WTC11 (cell line): ENCODE measurements around the gene PPP1R3C. TPM values are rescaled to one million over a fixed set of nuclear protein-coding genes. Genes with fewer than 3 reads are reported as not detected.

Experiments
- ATAC-seq: fragments of 200-7000 bp; cut with Tn5 transposase; 2 replicates; pipeline ENCODE4 v1.10.0; 2021; ENCODE audit warnings: mild to moderate bottlenecking, moderate library complexity
- CTCF ChIA-PET: fragments of 300-600 bp; sonication (Branson Sonifier 250); formaldehyde crosslinking; loops from one replicate; lab custom pipeline; 2021; ENCODE audit warnings: antibody characterized with exemption; lab: Charles Lee
- POLR2A ChIA-PET: fragments of 350-600 bp; sonication (Branson Sonifier 250); formaldehyde crosslinking; loops from one replicate; lab custom pipeline; 2021; ENCODE audit warnings: antibody characterized with exemption; lab: Charles Lee
- DNase-seq: peaks from one replicate; pipeline ENCODE4 v3.0.0; 2021; ENCODE audit warnings: low spot score
- H3K27ac Mint-ChIP-seq: 2 replicates; pipeline ENCODE4 v1.8.0; 2021; ENCODE audit warnings: mixed read lengths
- H3K27me3 Mint-ChIP-seq: 2 replicates; pipeline ENCODE4 v1.8.0; 2021; ENCODE audit warnings: low read depth, mild to moderate bottlenecking, moderate library complexity, mixed read lengths
- H3K36me3 Mint-ChIP-seq: 2 replicates; pipeline ENCODE4 v1.8.0; 2021; ENCODE audit warnings: mixed read lengths
- H3K4me1 Mint-ChIP-seq: 2 replicates; pipeline ENCODE4 v1.8.0; 2022; ENCODE audit warnings: mixed read lengths
- H3K4me3 Mint-ChIP-seq: 2 replicates; pipeline ENCODE4 v1.8.0; 2021; ENCODE audit warnings: mild to moderate bottlenecking, moderate library complexity, mixed read lengths
- H3K9me3 Mint-ChIP-seq: 2 replicates; pipeline ENCODE4 v1.8.0; 2021; ENCODE audit warnings: mixed read lengths
- ATF2 ChIP-seq: sonication (generic); formaldehyde crosslinking; IDR thresholded peaks from 2 replicates; pipeline ENCODE4 v1.8.1; 2022; ENCODE audit warnings: low read depth, missing genetic modification reagents, borderline replicate concordance
- CDX4 ChIP-seq: fragments of 250-450 bp; sonication (Bioruptor Pico); IDR thresholded peaks from 2 replicates; pipeline ENCODE4 v1.9.0; 2021; ENCODE audit warnings: moderate library complexity, mild to moderate bottlenecking, inconsistent platforms, borderline replicate concordance
- CREM ChIP-seq: sonication (generic); formaldehyde crosslinking; IDR thresholded peaks from 2 replicates; pipeline ENCODE4 v1.8.1; 2022; ENCODE audit warnings: mild to moderate bottlenecking, missing genetic modification reagents, moderate library complexity
- ERG ChIP-seq: fragments of 250-450 bp; sonication (Bioruptor Pico); IDR thresholded peaks from 2 replicates; pipeline ENCODE4 v1.8.0; 2021; ENCODE audit warnings: mild to moderate bottlenecking
- FOXK1 ChIP-seq: sonication (generic); formaldehyde crosslinking; IDR thresholded peaks from 2 replicates; pipeline ENCODE4 v1.8.0; 2022; ENCODE audit warnings: mild to moderate bottlenecking, moderate library complexity, missing genetic modification reagents
- FOXP1 ChIP-seq: sonication (generic); formaldehyde crosslinking; IDR thresholded peaks from 2 replicates; pipeline ENCODE4 v1.8.0; 2022; ENCODE audit warnings: missing genetic modification reagents, mild to moderate bottlenecking, moderate library complexity, borderline replicate concordance
- GABPB1 ChIP-seq: sonication (generic); formaldehyde crosslinking; IDR thresholded peaks from 2 replicates; pipeline ENCODE4 v1.8.1; 2023; ENCODE audit warnings: mild to moderate bottlenecking, missing genetic modification reagents
- GTF2I ChIP-seq: fragments of 250-450 bp; sonication (Bioruptor Pico); conservative IDR thresholded peaks from 2 replicates; pipeline ENCODE4 v1.4.0; 2021; ENCODE audit warnings: mild to moderate bottlenecking
- HMGXB4 ChIP-seq: sonication (generic); formaldehyde crosslinking; IDR thresholded peaks from 2 replicates; pipeline ENCODE4 v1.8.1; 2023; ENCODE audit warnings: mild to moderate bottlenecking, moderate library complexity, missing genetic modification reagents
- MAX ChIP-seq: sonication (generic); formaldehyde crosslinking; IDR thresholded peaks from 2 replicates; pipeline ENCODE4 v1.8.0; 2022; ENCODE audit warnings: mild to moderate bottlenecking, missing genetic modification reagents
- MLX ChIP-seq: sonication (generic); formaldehyde crosslinking; IDR thresholded peaks from 2 replicates; pipeline ENCODE4 v1.8.1; 2023; ENCODE audit warnings: mild to moderate bottlenecking, missing genetic modification reagents, moderate library complexity
- MXD4 ChIP-seq: fragments of 250-450 bp; sonication (Bioruptor Pico); IDR thresholded peaks from 2 replicates; pipeline ENCODE4 v1.8.0; 2021; ENCODE audit warnings: mild to moderate bottlenecking, moderate library complexity, borderline replicate concordance
- MYBL2 ChIP-seq: sonication (generic); formaldehyde crosslinking; IDR thresholded peaks from 2 replicates; pipeline ENCODE4 v1.8.1; 2023; ENCODE audit warnings: mild to moderate bottlenecking, moderate library complexity, missing genetic modification reagents
- NFYB ChIP-seq: sonication (generic); formaldehyde crosslinking; conservative IDR thresholded peaks from 2 replicates; pipeline ENCODE4 v1.8.0; 2022; ENCODE audit warnings: low read depth, missing genetic modification reagents
- PREB ChIP-seq: sonication (generic); formaldehyde crosslinking; IDR thresholded peaks from 2 replicates; pipeline ENCODE4 v1.8.1; 2022; ENCODE audit warnings: mild to moderate bottlenecking, missing genetic modification reagents, moderate library complexity, borderline replicate concordance
- PRRX2 ChIP-seq: fragments of 250-450 bp; sonication (Bioruptor Pico); IDR thresholded peaks from 2 replicates; pipeline ENCODE4 v1.8.0; 2021; ENCODE audit warnings: mild to moderate bottlenecking
- SMAD3 ChIP-seq: sonication (generic); formaldehyde crosslinking; IDR thresholded peaks from 2 replicates; pipeline ENCODE4 v1.8.0; 2022; ENCODE audit warnings: missing genetic modification reagents, mild to moderate bottlenecking, borderline replicate concordance
- SMAD4 ChIP-seq: sonication (generic); formaldehyde crosslinking; IDR thresholded peaks from 2 replicates; pipeline ENCODE4 v1.8.0; 2022; ENCODE audit warnings: mild to moderate bottlenecking, missing genetic modification reagents
- TCF7 ChIP-seq: sonication (generic); formaldehyde crosslinking; IDR thresholded peaks from 2 replicates; pipeline ENCODE4 v1.8.0; 2022; ENCODE audit warnings: mild to moderate bottlenecking, low read depth, missing genetic modification reagents, moderate library complexity
- TEAD1 ChIP-seq: sonication (generic); formaldehyde crosslinking; IDR thresholded peaks from 2 replicates; pipeline ENCODE4 v1.8.0; 2022; ENCODE audit warnings: mild to moderate bottlenecking, missing genetic modification reagents
- USF1 ChIP-seq: sonication (generic); formaldehyde crosslinking; IDR thresholded peaks from 2 replicates; pipeline ENCODE4 v1.8.0; 2022; ENCODE audit warnings: mild to moderate bottlenecking, missing genetic modification reagents
- ZNF232 ChIP-seq: sonication (generic); formaldehyde crosslinking; IDR thresholded peaks from 2 replicates; pipeline ENCODE4 v1.8.0; 2022; ENCODE audit warnings: mild to moderate bottlenecking, missing genetic modification reagents
- total RNA-seq: library from RNA; stranded (reverse); gene quantifications from 3 replicates; pipeline ENCODE4 v1.2.3, GENCODE V29; 2021
- TF ChIP-seq, protein P1 (sequence below): sonication (generic); formaldehyde crosslinking; IDR thresholded peaks from 2 replicates; pipeline ENCODE4 v1.8.1; 2022; ENCODE audit warnings: low read depth, mild to moderate bottlenecking, moderate library complexity, missing genetic modification reagents, borderline replicate concordance

PPP1R3C gene
- total RNA-seq, 1 experiment from 2014 or later, result 1.5 TPM

- TF ChIP-seq MAX (CRISPR knock-in tag) (no peak), SMAD4 (CRISPR knock-in tag) (no peak), CREM (CRISPR knock-in tag) (no peak), ZNF232 (no peak), GTF2I (CRISPR knock-in tag) (no peak), MXD4 (no peak), GABPB1 (CRISPR knock-in tag) (no peak), TEAD1 (CRISPR knock-in tag) (no peak), HMGXB4 (CRISPR knock-in tag) (no peak), SMAD3 (CRISPR knock-in tag) (no peak), USF1 (no peak), PRRX2 (CRISPR knock-in tag) (no peak)
- no peak overlapping the region for H3K4me3 Mint-ChIP-seq
- no peak for ATAC-seq
- CTCF ChIA-PET, result interaction anchor here (0.7 to 2.1 kb wide), 14 partner anchors 8 to 345 kb away, joined by 3 to 32 read pairs (median 4); partner anchors contain the start of gene PPP1R3C
- DNase-seq, result no peak
- no peaks in the 10 kb centered on the region for H3K36me3 Mint-ChIP-seq
- H3K9me3 Mint-ChIP-seq, result no peaks in the 10 kb centered on the region
- H3K4me1 Mint-ChIP-seq, result no peaks in the 10 kb centered on the region
- no peak overlapping the region for H3K27ac Mint-ChIP-seq
- H3K27me3 Mint-ChIP-seq, result peaks cover 9% of the 10 kb centered on the region
- POLR2A ChIA-PET, result no interaction called here
Observed at GRCh38 chr10:91642831-91643692, 10.2 kb upstream of the PPP1R3C start.

DNA sequence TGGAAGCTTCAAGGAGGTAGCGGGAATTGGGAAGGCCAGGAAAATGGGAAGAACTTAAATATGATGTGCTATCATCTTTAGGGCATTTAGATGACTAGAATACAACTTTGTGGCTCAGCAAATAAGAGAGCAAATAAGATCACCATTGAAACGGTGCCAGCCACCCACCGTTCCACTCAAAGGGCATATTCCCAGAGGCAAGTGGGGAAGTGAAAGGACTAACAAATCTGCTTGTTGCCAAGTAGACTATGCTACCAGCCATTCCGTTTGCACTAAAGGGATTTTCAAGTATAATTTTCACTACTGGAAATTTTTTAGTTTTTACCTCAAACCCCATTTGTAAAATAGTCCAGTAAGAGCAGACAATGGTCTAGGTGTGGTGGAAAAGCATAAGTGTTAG lies 4.0 kb upstream of the PPP1R3C start:
- Mint-ChIP-seq H3K27ac (no peak overlapping the region), H3K4me3 (no peak overlapping the region), H3K9me3 (no peaks in the 10 kb centered on the region), H3K36me3 (no peaks in the 10 kb centered on the region), H3K27me3 (peaks cover 37% of the 10 kb centered on the region), H3K4me1 (peaks cover 13% of the 10 kb centered on the region)
- ChIA-PET POLR2A (no interaction called here), CTCF (interaction anchor here (1.2 to 2.9 kb wide), 6 partner anchors 15 to 338 kb away, joined by 3 to 31 read pairs (median 5); no protein-coding TSS in a partner anchor)
- no peak for ATAC-seq
- TF ChIP-seq, protein P1, sequence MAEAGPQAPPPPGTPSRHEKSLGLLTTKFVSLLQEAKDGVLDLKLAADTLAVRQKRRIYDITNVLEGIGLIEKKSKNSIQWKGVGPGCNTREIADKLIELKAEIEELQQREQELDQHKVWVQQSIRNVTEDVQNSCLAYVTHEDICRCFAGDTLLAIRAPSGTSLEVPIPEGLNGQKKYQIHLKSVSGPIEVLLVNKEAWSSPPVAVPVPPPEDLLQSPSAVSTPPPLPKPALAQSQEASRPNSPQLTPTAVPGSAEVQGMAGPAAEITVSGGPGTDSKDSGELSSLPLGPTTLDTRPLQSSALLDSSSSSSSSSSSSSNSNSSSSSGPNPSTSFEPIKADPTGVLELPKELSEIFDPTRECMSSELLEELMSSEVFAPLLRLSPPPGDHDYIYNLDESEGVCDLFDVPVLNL (CRISPR knock-in tag), result no peak
- TF ChIP-seq MYBL2 (no peak), FOXP1 (no peak), TCF7 (CRISPR knock-in tag) (no peak), SMAD3 (CRISPR knock-in tag) (no peak), MLX (no peak), FOXK1 (CRISPR knock-in tag) (no peak), CDX4 (CRISPR knock-in tag) (no peak), NFYB (CRISPR knock-in tag) (no peak), GTF2I (CRISPR knock-in tag) (no peak), PREB (CRISPR knock-in tag) (no peak), ATF2 (CRISPR knock-in tag) (no peak), SMAD4 (CRISPR knock-in tag) (no peak), ERG (CRISPR knock-in tag) (no peak)
- no peak for DNase-seq
